GM12891 (cell line): ENCODE results near the gene HEATR5A.
"Not testable (repeated sequence)": the region's sequence is repeated elsewhere in the genome, so short reads cannot be mapped to it uniquely, and the experiment has no call there.

ENCODE experiments used
- DNase-seq: peaks from one replicate; pipeline ENCODE4 v3.0.0; 2011; ENCODE audit warnings: low spot score; ENCODE audit not compliant: insufficient read length
- FAIRE-seq: peaks from 2 replicates; lab custom pipeline; 2011; peaks lifted over from hg19 to GRCh38; lab: Jason Lieb, UNC
- PAX5 ChIP-seq: IDR thresholded peaks from 2 replicates; pipeline ENCODE4 v1.6.1; 2011; ENCODE audit warnings: low read length, moderate library complexity, mild to moderate bottlenecking; ENCODE audit not compliant: insufficient read depth, severe bottlenecking
- POLR2A ChIP-seq: IDR thresholded peaks from 2 replicates; pipeline ENCODE4 v1.6.1; 2011; ENCODE audit warnings: low read depth, low read length, control low read depth
- POLR2AphosphoS5 ChIP-seq: IDR thresholded peaks from 2 replicates; pipeline ENCODE4 v1.6.1; 2011; ENCODE audit warnings: low read depth, low read length, control low read depth
- POU2F2 ChIP-seq: IDR thresholded peaks from 2 replicates; pipeline ENCODE4 v1.6.1; 2011; ENCODE audit warnings: low read depth, mild to moderate bottlenecking, control low read depth, low read length, moderate library complexity
- SPI1 ChIP-seq: IDR thresholded peaks from 2 replicates; pipeline ENCODE4 v1.6.1; 2011; ENCODE audit warnings: low read depth, low read length, control low read depth
- TAF1 ChIP-seq: IDR thresholded peaks from 2 replicates; pipeline ENCODE4 v1.6.1; 2011; ENCODE audit warnings: low read depth, low read length, control low read depth

Gene HEATR5A

DNA sequence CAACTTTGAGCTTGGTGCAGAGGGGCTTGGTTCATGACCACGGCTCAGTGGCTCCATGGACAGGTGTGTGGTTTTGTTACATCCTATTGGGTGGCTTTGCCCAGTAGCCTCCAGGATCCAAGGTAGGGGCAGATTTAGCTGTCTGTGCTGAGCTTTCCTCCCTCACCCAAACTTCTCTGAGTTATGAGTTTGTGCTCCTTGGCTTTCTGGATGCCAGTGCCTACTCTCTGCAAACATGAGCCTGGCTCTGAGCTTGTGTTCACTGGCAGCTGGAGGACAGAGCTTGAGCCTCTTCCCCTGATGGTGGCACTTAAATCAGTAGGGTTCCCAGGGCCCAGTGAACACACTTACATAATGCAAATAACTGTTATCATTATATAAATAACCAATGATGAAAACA is 167.5 kb downstream of the HEATR5A start:
- TF ChIP-seq POLR2A (no peak), SPI1 (no peak), POU2F2 (no peak), PAX5 (no peak), TAF1 (no peak), POLR2AphosphoS5 (no peak)
- DNase-seq (no peak), FAIRE-seq (no peak)

DNA sequence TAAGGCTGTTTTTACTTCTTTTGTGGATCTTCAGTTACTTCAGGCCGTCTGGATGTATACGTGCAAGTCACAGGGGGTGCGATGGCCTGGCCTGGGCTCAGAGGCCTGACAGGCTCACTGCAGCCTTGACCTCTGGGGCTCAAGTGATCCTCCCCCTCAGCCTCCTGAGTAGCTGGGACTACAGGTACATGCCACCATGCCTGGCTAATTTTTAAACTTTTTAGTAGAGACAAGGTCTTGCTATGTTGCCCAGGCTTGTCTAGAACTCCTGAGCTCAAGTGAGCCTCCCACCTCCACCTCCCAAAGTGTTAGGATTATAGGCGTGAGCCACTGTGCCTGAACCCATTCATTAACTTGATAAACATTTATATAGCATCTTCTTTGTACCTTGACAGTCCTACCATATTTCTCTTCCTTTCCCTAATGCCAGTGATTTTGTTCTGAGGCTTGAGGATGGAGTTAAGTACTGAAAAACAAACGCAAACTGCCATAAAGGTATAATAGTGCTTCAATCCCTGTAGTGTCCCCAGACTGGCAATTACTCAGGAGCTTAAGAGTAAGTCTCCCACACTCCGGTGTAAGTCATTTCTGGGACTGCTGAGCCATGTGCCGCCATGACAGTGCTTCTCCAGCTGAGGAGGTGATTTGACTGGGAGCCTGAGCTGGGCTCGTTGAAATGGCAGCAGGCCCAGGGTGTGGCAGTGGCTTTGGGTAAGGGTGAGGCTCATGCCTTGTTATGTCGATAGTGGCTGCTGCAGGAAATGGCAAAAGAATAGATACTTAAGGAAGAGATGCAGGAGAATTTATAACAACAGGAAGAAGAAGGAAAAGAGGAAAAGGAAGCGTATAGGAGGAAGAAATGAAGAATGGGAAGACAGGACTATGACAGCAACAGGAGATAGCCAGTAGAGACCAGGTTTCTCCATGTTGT is 169.1 kb downstream of the HEATR5A start:
- TF ChIP-seq POLR2AphosphoS5: no peak
- no peak for FAIRE-seq
- DNase-seq: no peak

DNA sequence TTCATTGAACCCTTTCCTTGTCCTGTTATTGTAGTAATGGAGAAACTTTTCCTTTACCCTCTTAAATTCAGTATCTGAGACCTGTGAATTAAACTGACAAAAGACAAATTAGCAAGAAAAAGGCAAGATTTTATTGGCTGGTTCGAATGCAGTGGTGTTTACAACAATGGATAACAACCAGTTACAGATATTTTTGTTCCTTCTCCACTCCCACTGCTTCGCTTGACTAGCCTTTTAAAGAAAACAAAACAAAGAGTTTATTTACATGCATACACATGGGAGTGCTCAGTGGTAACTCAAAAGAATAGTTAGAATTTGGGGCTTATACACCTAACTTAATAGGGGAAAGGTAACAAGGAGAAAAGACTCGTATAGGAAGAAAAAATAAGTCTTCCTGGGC is 175.7 kb downstream of the HEATR5A start:
- DNase-seq: no peak
- TF ChIP-seq TAF1 (no peak), POLR2AphosphoS5 (no peak), POLR2A (no peak), SPI1 (no peak)
- no peak for FAIRE-seq

- no peak for TF ChIP-seq POLR2AphosphoS5
- TF ChIP-seq POLR2A: no peak
- no peak for TF ChIP-seq POU2F2
- TF ChIP-seq SPI1: no peak
- no peak for TF ChIP-seq PAX5
- no peak for TF ChIP-seq TAF1
- FAIRE-seq (no peak), DNase-seq (no peak)
Measured at GRCh38 chr14:31243860-31244259, 176.5 kb downstream of the HEATR5A start.

- not testable (repeated sequence) for DNase-seq, FAIRE-seq
Measured at GRCh38 chr14:31242161-31242940, 178.0 kb downstream of the HEATR5A start.
